Testis (tissue), 2 donors: ENCODE data around the gene MLH1.

Experiments
- POLR2A ChIP-seq: fragments of 450-650 bp; IDR thresholded peaks from one replicate; pipeline ENCODE4 v1.6.1; 2017; ENCODE audit warnings: antibody characterized with exemption, mild to moderate bottlenecking, moderate library complexity
- TF ChIP-seq, protein P1 (sequence below), 3 experiments: fragments of 450-650 bp in 2 of 3; fragments of 200-600 bp in 1 of 3; sonication (generic) in 1 of 3; IDR thresholded peaks; one replicate each; pipeline ENCODE4 v1.5.1; 2016 to 2019; ENCODE audit warnings: antibody characterized with exemption in 3 of 3, mild to moderate bottlenecking in 2 of 3, moderate library complexity in 1 of 3

GRCh38 chr3:37094636-37095035 is 101.3 kb downstream of the MLH1 start:
- TF ChIP-seq, protein P1, sequence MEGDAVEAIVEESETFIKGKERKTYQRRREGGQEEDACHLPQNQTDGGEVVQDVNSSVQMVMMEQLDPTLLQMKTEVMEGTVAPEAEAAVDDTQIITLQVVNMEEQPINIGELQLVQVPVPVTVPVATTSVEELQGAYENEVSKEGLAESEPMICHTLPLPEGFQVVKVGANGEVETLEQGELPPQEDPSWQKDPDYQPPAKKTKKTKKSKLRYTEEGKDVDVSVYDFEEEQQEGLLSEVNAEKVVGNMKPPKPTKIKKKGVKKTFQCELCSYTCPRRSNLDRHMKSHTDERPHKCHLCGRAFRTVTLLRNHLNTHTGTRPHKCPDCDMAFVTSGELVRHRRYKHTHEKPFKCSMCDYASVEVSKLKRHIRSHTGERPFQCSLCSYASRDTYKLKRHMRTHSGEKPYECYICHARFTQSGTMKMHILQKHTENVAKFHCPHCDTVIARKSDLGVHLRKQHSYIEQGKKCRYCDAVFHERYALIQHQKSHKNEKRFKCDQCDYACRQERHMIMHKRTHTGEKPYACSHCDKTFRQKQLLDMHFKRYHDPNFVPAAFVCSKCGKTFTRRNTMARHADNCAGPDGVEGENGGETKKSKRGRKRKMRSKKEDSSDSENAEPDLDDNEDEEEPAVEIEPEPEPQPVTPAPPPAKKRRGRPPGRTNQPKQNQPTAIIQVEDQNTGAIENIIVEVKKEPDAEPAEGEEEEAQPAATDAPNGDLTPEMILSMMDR (IDR thresholded peaks at IDR 0.05) = no peak
- no peak for TF ChIP-seq POLR2A
